Naive thymus-derived CD4-positive, alpha-beta T cell (primary cell): ENCODE results near the gene SORCS1. TPM values are rescaled to one million over a fixed set of nuclear protein-coding genes. Genes with fewer than 3 reads are reported as not detected.

ENCODE experiments used
- ATAC-seq: fragments of 150-1000 bp; cut with Tn5 transposase; 2 replicates; pipeline ENCODE4 v1.10.0; 2021; ENCODE audit warnings: mild to moderate bottlenecking, moderate library complexity
- CTCF ChIA-PET: fragments of 350-600 bp; sonication (Branson Sonifier 250); formaldehyde crosslinking; loops from one replicate; lab custom pipeline; 2021; ENCODE audit warnings: antibody characterized with exemption; lab: Charles Lee
- POLR2A ChIA-PET: fragments of 350-600 bp; sonication (Branson Sonifier 250); formaldehyde crosslinking; loops from one replicate; lab custom pipeline; 2021; ENCODE audit warnings: antibody characterized with exemption, inconsistent platforms; lab: Charles Lee
- DNase-seq, 9 donors: peaks; one replicate each; pipeline versions ENCODE4 v3.0.0 to v3.0.0-alpha.2; 2020 to 2022; ENCODE audit warnings: mixed read lengths in 1 of 9
- H3K27ac ChIP-seq: one replicate; pipeline ENCODE4 v1.7.0; 2013; ENCODE audit warnings: mild to moderate bottlenecking, low read depth, low read length, moderate library complexity
- H3K27me3 ChIP-seq, 2 donors: one replicate each; pipeline ENCODE4 v1.7.0; 2013; ENCODE audit warnings: low read length in 2 of 2, mild to moderate bottlenecking in 2 of 2, moderate library complexity in 2 of 2; ENCODE audit not compliant: control insufficient read depth in 2 of 2, insufficient read depth in 2 of 2
- H3K36me3 ChIP-seq, 3 experiments: 1 replicate in 2 of 3; 2 replicates in 1 of 3; pipeline ENCODE4 v1.7.0; 2013; ENCODE audit warnings: low read length in 3 of 3, mild to moderate bottlenecking in 3 of 3, moderate library complexity in 1 of 3; ENCODE audit not compliant: insufficient read depth in 3 of 3, control insufficient read depth in 2 of 3
- H3K4me1 ChIP-seq, 2 donors: one replicate each; pipeline ENCODE4 v1.7.0; 2013; ENCODE audit warnings: low read length in 2 of 2, mild to moderate bottlenecking in 2 of 2, moderate library complexity in 1 of 2; ENCODE audit not compliant: control insufficient read depth in 2 of 2, insufficient read depth in 2 of 2
- H3K4me3 ChIP-seq: 2 replicates; pipeline ENCODE4 v1.7.0; 2013; ENCODE audit warnings: mild to moderate bottlenecking, low read length
- H3K9me3 ChIP-seq, 3 experiments: 1 replicate in 2 of 3; 2 replicates in 1 of 3; pipeline ENCODE4 v1.7.0; 2013; ENCODE audit warnings: low read length in 3 of 3; ENCODE audit not compliant: control insufficient read depth in 2 of 3
- H3K27ac Mint-ChIP-seq, 9 donors: one replicate each; pipeline ENCODE4 v1.8.0; 2020 to 2022; ENCODE audit warnings: mixed read lengths in 9 of 9, mild to moderate bottlenecking in 8 of 9, moderate library complexity in 5 of 9, inconsistent platforms in 2 of 9
- H3K27me3 Mint-ChIP-seq, 5 donors: one replicate each; pipeline ENCODE4 v1.8.0; 2021 to 2022; ENCODE audit warnings: mixed read lengths in 5 of 5, mild to moderate bottlenecking in 1 of 5
- H3K36me3 Mint-ChIP-seq, 5 donors: one replicate each; pipeline ENCODE4 v1.8.0; 2020 to 2022; ENCODE audit warnings: mixed read lengths in 5 of 5, mild to moderate bottlenecking in 3 of 5, inconsistent platforms in 1 of 5
- H3K4me1 Mint-ChIP-seq, 7 donors: one replicate each; pipeline ENCODE4 v1.8.0; 2020 to 2022; ENCODE audit warnings: mixed read lengths in 7 of 7, mild to moderate bottlenecking in 3 of 7, inconsistent platforms in 1 of 7
- H3K4me3 Mint-ChIP-seq, 10 donors: one replicate each; pipeline ENCODE4 v1.8.0; 2020 to 2022; ENCODE audit warnings: mild to moderate bottlenecking in 10 of 10, mixed read lengths in 10 of 10, moderate library complexity in 6 of 10, inconsistent platforms in 2 of 10
- H3K9me3 Mint-ChIP-seq, 11 donors: one replicate each; pipeline ENCODE4 v1.8.0; 2020 to 2022; ENCODE audit warnings: mixed read lengths in 11 of 11, mild to moderate bottlenecking in 4 of 11, inconsistent platforms in 1 of 11, moderate library complexity in 1 of 11
- intact Hi-C, 2 donors: fragments of 100-400 bp; cut with micrococcal nuclease; formaldehyde crosslinking; loops; one replicate each; pipeline ENCODE4 v1.15.1; 2023
- polyA plus RNA-seq, 2 donors: library from polyadenylated mRNA; unstranded; fragments of 300-500 nt; fragmentation: Illumina TruSeq; gene quantifications; one replicate each; pipeline ENCODE4 v1.2.3, GENCODE V29; 2021
- total RNA-seq, 6 experiments: library from RNA in 5 of 6; stranded (reverse) in 5 of 6; gene quantifications; 1 replicate in 5 of 6; 2 replicates in 1 of 6; pipeline ENCODE4 v1.2.3 and lab custom pipeline; 2021 to 2026

The SORCS1 gene
- total and polyA plus RNA-seq, 7 experiments from 2014 or later = not detected

DNA sequence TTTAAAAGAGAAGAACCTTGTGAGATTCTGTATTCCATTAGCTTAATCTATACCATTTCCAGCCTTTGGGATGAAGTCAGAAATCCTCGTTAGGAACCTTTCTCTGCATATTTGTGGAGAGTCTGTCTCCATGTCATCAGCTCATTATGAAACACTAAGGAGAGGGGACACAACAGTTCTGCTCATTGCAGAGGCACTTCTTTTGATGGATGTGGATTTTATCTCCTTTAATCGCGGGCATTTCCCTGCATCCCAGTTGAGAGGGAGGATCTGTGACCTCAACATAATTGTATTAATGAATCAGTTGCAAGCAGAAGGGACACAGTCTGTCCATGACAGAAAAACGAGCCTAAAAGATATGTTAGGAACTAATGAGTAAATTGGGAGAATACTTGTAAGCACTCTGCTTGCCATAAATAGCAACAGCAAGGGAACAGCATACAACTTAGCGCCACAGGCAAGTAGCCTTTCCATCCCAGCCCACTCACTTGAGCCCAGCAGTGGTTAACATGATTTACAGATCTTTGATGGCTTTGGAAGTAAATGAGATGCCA is 37.9 kb downstream of the SORCS1 start:
- ChIA-PET POLR2A (no interaction called here), CTCF (no interaction called here)
- Mint-ChIP-seq H3K4me3 (no peak overlapping the region), H3K9me3 (peaks cover 0 to 11% (median 1%) of the 10 kb centered on the region in 11 donors), H3K36me3 (no peaks in the 10 kb centered on the region), H3K27me3 (no peaks in the 10 kb centered on the region), H3K4me1 (no peaks in the 10 kb centered on the region), H3K27ac (no peak overlapping the region)
- intact Hi-C loops = no loop called here
- Histone ChIP-seq H3K27me3 (no peaks in the 10 kb centered on the region), H3K36me3 (no peaks in the 10 kb centered on the region), H3K9me3 (no peaks in the 10 kb centered on the region), H3K4me3 (no peak overlapping the region), H3K27ac (no peak overlapping the region), H3K4me1 (no peaks in the 10 kb centered on the region)
- ATAC-seq = no peak
- DNase-seq = no peak

DNA sequence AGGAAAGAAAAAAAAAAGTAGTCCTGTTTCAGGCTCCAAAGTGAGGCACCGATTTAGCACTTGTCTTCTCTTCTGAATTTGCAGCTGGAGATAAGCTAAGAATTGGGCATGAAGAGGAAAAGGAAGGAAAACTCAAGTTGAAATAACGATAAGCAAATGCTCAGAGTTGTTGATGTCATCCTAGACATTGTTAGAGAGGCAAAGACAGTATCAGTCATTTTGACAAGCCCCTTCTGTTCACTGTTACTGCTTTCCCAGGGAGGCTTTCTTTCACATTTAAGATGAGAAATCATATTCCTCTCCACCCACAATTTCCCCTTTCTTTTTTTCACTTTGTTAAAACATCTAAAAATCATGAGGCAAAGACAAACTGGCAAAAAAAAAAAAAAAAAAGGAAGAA is 41.8 kb downstream of the SORCS1 start:
- DNase-seq = no peak
- Histone ChIP-seq H3K4me3 (no peak overlapping the region), H3K27ac (no peak overlapping the region), H3K27me3 (no peaks in the 10 kb centered on the region), H3K4me1 (no peaks in the 10 kb centered on the region), H3K9me3 (no peaks in the 10 kb centered on the region), H3K36me3 (no peaks in the 10 kb centered on the region)
- no peak overlapping the region for H3K4me3 Mint-ChIP-seq
- ChIA-PET CTCF (no interaction called here), POLR2A (no interaction called here)
- intact Hi-C loops = no loop called here
- no peak overlapping the region for H3K27ac Mint-ChIP-seq
- no peaks in the 10 kb centered on the region for H3K4me1 Mint-ChIP-seq
- H3K36me3 Mint-ChIP-seq = no peaks in the 10 kb centered on the region
- peaks cover 0 to 5% (median 0%) of the 10 kb centered on the region in 11 donors for H3K9me3 Mint-ChIP-seq
- ATAC-seq = no peak
- H3K27me3 Mint-ChIP-seq = no peaks in the 10 kb centered on the region

DNA sequence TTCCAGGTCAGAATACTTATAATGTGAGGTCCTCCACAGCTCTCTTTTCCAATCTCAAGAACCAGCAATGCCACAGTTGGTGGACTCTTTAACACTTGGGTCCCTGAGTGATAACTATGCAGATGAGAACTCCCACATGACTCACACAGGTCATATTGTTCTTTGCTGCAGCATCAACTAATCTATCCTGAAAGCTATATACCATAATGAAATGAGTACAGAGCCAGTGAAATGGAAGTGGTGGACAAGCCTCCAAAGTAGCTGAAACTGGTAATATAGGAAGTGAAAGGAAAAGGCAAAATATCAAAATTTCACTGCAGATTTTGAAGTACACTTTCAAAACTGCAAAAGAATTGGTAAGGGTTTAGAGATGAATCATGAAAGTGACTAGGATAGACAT is 45.6 kb downstream of the SORCS1 start:
- Mint-ChIP-seq H3K4me1 (no peaks in the 10 kb centered on the region), H3K27ac (no peak overlapping the region), H3K27me3 (no peaks in the 10 kb centered on the region), H3K4me3 (no peak overlapping the region), H3K9me3 (peaks cover 0 to 10% (median 0%) of the 10 kb centered on the region in 11 donors), H3K36me3 (no peaks in the 10 kb centered on the region)
- DNase-seq = no peak
- Histone ChIP-seq H3K9me3 (no peaks in the 10 kb centered on the region), H3K27me3 (no peaks in the 10 kb centered on the region), H3K36me3 (no peaks in the 10 kb centered on the region), H3K4me1 (no peaks in the 10 kb centered on the region), H3K27ac (no peak overlapping the region), H3K4me3 (no peak overlapping the region)
- ATAC-seq = no peak
- CTCF ChIA-PET = no interaction called here
- POLR2A ChIA-PET = no interaction called here
- intact Hi-C loops = no loop called here

- POLR2A ChIA-PET = no interaction called here
- CTCF ChIA-PET = no interaction called here
- Mint-ChIP-seq H3K27ac (no peak overlapping the region), H3K4me1 (peaks cover 0 to 2% (median 0%) of the 10 kb centered on the region in 7 donors), H3K27me3 (no peaks in the 10 kb centered on the region), H3K36me3 (peaks cover 0 to 4% (median 0%) of the 10 kb centered on the region in 5 donors), H3K4me3 (no peak overlapping the region), H3K9me3 (peaks cover 0 to 28% (median 12%) of the 10 kb centered on the region in 11 donors)
- DNase-seq (no peak), ATAC-seq (no peak)
- intact Hi-C loops = no loop called here
- H3K27ac ChIP-seq = no peak overlapping the region
- peaks cover 0 to 4% (median 0%) of the 10 kb centered on the region in 3 experiments for H3K9me3 ChIP-seq
- no peaks in the 10 kb centered on the region for H3K36me3 ChIP-seq
- H3K4me1 ChIP-seq = no peaks in the 10 kb centered on the region
- no peak overlapping the region for H3K4me3 ChIP-seq
- H3K27me3 ChIP-seq = no peaks in the 10 kb centered on the region
Measured at GRCh38 chr10:107104026-107104652, 60.4 kb downstream of the SORCS1 start.

DNA sequence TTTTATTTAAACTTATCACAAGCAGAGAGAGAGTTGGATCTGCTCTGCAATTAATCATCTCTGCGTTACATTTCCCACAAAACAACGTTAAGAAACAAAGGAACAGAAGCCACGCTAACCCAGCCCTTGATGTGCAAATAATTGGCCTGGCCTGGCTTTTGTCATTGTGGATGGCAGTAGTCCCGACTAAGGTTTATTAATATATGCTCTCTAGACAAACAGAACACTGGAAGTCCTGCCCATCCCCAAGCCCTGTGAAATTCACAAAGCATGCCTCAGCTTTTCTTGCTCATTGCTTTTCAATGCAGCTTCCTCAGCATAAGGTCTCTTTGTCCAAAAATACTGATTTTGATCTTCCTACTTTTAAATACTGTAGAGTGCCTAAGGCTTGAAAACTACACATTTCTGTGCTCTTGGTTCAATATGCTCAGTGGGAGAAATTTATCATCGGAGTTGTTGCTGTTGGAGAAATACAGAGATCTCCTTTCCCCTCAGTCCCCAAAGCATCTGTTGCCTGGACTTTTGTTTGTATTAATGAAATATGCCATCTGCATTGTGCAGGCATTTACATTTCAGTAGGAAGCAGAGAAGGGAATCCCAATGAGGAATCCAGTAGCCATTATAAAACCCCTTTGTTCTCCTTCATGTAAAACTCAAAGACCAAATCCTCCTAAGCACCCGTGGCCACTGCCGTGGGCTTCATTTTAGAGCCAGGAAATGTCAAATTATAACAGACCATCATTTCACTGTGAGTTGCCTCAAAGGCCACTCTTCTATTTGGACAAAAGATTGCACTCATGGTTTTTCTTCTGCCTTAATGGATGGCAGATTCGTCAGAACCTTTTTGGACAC is 61.1 kb downstream of the SORCS1 start:
- H3K27ac Mint-ChIP-seq = no peak overlapping the region

GRCh38 chr10:107098326-107098725 is 66.2 kb downstream of the SORCS1 start:
- intact Hi-C loops = no loop called here
- ATAC-seq = no peak
- Mint-ChIP-seq H3K27ac (no peak overlapping the region), H3K9me3 (peaks cover 0 to 7% (median 2%) of the 10 kb centered on the region in 11 donors), H3K36me3 (no peaks in the 10 kb centered on the region), H3K27me3 (no peaks in the 10 kb centered on the region), H3K4me3 (no peak overlapping the region), H3K4me1 (no peaks in the 10 kb centered on the region)
- Histone ChIP-seq H3K27ac (no peak overlapping the region), H3K36me3 (no peaks in the 10 kb centered on the region), H3K4me3 (no peak overlapping the region), H3K27me3 (no peaks in the 10 kb centered on the region), H3K9me3 (no peaks in the 10 kb centered on the region), H3K4me1 (no peaks in the 10 kb centered on the region)
- CTCF ChIA-PET = no interaction called here
- DNase-seq = no peak
- POLR2A ChIA-PET = no interaction called here

More for the DNA sequence above, 61.1 kb downstream of the SORCS1 start:
- intact Hi-C loops = no loop called here
- Histone ChIP-seq H3K36me3 (no peaks in the 10 kb centered on the region), H3K27me3 (no peaks in the 10 kb centered on the region), H3K4me1 (no peaks in the 10 kb centered on the region), H3K27ac (no peak overlapping the region), H3K9me3 (no peaks in the 10 kb centered on the region), H3K4me3 (no peak overlapping the region)
- DNase-seq (no peak), ATAC-seq (no peak)
- H3K9me3 Mint-ChIP-seq = peaks cover 0 to 25% (median 10%) of the 10 kb centered on the region in 11 donors
- ChIA-PET POLR2A (no interaction called here), CTCF (no interaction called here)
- H3K36me3 Mint-ChIP-seq = peaks cover 0 to 4% (median 0%) of the 10 kb centered on the region in 5 donors
- peaks cover 0 to 2% (median 0%) of the 10 kb centered on the region in 7 donors for H3K4me1 Mint-ChIP-seq
- H3K27me3 Mint-ChIP-seq = no peaks in the 10 kb centered on the region
- no peak overlapping the region for H3K4me3 Mint-ChIP-seq
